ENCODE results near the gene SOX1. TPM values are rescaled to one million over a fixed set of nuclear protein-coding genes. Genes with fewer than 3 reads are reported as not detected.

SOX1 gene
- total RNA-seq, 1 donor from 2014 or later: not detected

DNA sequence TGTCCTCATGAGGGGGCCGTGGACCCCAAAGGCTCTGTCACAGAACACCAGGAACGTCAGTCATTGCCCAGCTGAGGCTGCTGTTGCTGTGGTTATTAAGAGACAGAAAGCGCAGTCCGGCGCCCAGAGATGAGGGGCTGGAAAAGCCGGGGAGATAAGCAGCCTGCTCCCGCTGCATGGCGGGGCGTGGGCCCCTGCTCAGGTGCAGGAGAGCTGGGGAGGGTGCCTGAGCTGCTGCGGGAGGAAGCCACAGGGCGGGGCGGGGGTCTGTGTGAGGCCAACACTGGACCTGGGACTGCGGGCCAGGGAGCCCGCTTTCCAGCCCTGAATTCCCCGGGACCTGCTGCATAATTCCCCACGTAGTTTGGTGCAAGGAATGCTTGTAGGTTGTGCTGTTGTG is 11.3 kb downstream of the SOX1 start:
- no peak for DNase-seq (ENCODE audit: low read depth)
- H3K4me3 ChIP-seq (ENCODE audit: low read depth, low read length): no peak overlapping the region
- TF ChIP-seq CTCF (conservative IDR thresholded peaks at IDR 0.05; ENCODE audit: low read depth, low read length): no peak

- no peak overlapping the region for H3K4me3 ChIP-seq (ENCODE audit: low read depth, low read length)
- no peak for TF ChIP-seq CTCF (conservative IDR thresholded peaks at IDR 0.05; ENCODE audit: low read depth, low read length)
- no peak for DNase-seq (ENCODE audit: low read depth)
Measured at GRCh38 chr13:112078879-112079531, 12.1 kb downstream of the SOX1 start.

DNA sequence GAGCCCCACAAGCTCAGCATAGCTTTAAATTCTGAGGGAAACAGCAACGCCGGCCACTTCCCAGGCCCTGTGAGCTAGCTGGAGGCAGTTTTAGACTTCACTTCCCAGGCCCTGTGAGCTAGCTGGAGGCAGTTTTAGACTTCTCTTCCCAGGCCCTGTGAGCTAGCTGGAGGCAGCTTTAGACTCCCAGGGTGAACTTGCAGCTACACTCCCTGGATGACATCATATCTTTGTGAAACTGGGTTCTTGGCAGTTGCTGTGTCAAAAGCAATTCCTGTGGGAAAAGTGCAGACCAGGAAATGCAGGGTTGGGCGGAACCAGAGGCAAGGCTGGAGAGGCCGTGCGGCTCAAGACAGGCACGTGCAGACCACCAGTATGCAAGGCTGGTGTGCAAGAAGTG is 12.7 kb downstream of the SOX1 start:
- TF ChIP-seq CTCF (conservative IDR thresholded peaks at IDR 0.05; ENCODE audit: low read depth, low read length): no peak
- no peak for DNase-seq (ENCODE audit: low read depth)

DNA sequence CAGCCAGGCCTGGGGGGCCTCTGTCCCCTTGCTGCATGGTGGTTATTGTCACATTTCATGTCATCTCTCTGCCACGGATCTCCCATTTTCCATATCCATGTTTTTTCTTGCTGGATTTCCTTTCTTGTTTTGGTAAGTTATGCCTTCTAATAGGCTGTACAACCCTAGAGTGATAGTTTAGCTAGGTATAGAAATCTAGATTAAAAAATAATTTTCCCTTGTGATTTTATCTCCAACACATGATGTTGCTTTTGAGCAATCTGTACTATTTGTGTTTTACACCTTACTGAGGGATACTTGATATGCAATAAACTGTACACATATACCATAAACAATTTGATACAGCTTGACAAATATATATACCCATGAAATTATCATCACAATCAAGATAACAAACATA is 17.0 kb downstream of the SOX1 start:
- DNase-seq (ENCODE audit: low read depth): no peak
- no peak for TF ChIP-seq CTCF (conservative IDR thresholded peaks at IDR 0.05; ENCODE audit: low read depth, low read length)
- no peak overlapping the region for H3K4me3 ChIP-seq (ENCODE audit: low read depth, low read length)

More for the DNA sequence above, 12.7 kb downstream of the SOX1 start:
- H3K4me3 ChIP-seq (ENCODE audit: low read depth, low read length): no peak overlapping the region

DNA sequence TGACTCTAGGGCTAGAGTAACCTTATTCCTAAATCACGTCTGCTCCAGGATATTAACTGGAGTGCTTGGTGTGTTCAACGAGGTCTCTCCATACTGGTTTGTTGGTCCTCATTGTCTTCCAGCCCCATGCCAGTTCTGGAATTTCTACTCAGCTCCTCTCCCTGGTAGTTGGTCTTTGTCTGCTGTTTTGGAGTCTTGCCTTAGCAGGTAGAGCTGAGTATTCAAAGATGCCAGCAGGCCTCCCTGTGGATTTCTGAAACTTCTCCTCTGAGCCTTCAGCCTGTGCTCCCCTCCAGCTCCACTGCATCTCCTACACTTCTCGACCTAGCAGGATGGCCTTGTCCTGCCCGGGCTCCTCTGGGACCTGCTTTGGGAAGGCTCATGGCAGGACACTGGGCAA is 25.5 kb downstream of the SOX1 start:
- no peak for DNase-seq (ENCODE audit: low read depth)
- TF ChIP-seq CTCF (conservative IDR thresholded peaks at IDR 0.05; ENCODE audit: low read depth, low read length): no peak
- H3K4me3 ChIP-seq (ENCODE audit: low read depth, low read length): no peak overlapping the region

DNA sequence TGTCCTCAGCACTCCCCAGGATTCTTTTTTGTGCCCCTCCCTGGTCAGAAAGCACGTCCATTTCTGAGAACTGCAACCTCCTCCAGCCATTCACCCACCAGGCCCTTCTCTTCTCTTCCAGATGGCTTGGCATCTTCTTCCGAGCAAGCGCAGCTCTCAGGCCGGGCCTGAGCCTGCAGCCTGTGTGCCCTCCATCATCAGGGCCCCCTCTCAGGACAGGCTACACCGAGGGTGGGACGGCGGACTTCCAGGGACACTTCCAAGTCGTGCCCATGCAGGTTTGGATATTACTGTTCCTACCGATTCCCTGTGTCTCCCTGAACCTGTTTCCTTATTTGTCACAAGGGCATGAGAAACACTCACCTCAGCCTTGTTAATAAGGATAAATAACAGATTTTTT is 28.4 kb downstream of the SOX1 start:
- DNase-seq (ENCODE audit: low read depth): no peak
- no peak overlapping the region for H3K4me3 ChIP-seq (ENCODE audit: low read depth, low read length)
- TF ChIP-seq CTCF (conservative IDR thresholded peaks at IDR 0.05; ENCODE audit: low read depth, low read length): no peak

GRCh38 chr13:112096959-112097358 is 30.0 kb downstream of the SOX1 start:
- DNase-seq (ENCODE audit: low read depth): no peak
- no peak overlapping the region for H3K4me3 ChIP-seq (ENCODE audit: low read depth, low read length)
- no peak for TF ChIP-seq CTCF (conservative IDR thresholded peaks at IDR 0.05; ENCODE audit: low read depth, low read length)
